Hepatocyte (in vitro differentiated cells): Measurements from ENCODE around the gene ERC2.

Experiments
- EZH2 ChIP-seq: fragments of 200-600 bp; sonication (generic); IDR thresholded peaks from 2 replicates; pipeline ENCODE4 v1.6.1; 2016; ENCODE audit warnings: antibody characterized with exemption, mild to moderate bottlenecking, borderline replicate concordance
- EZH2phosphoT487 ChIP-seq: fragments of 200-600 bp; sonication (generic); IDR thresholded peaks from one replicate; pipeline ENCODE4 v1.6.1; 2018; ENCODE audit warnings: antibody characterized with exemption, mild to moderate bottlenecking, low read depth, moderate library complexity; ENCODE audit not compliant: unreplicated experiment, severe bottlenecking
- TF ChIP-seq, protein P1 (sequence below): fragments of 200-600 bp; sonication (generic); IDR thresholded peaks from 2 replicates; pipeline ENCODE4 v1.5.1; 2016; ENCODE audit warnings: antibody characterized with exemption, mild to moderate bottlenecking; ENCODE audit not compliant: poor library complexity

- TF ChIP-seq, protein P1, sequence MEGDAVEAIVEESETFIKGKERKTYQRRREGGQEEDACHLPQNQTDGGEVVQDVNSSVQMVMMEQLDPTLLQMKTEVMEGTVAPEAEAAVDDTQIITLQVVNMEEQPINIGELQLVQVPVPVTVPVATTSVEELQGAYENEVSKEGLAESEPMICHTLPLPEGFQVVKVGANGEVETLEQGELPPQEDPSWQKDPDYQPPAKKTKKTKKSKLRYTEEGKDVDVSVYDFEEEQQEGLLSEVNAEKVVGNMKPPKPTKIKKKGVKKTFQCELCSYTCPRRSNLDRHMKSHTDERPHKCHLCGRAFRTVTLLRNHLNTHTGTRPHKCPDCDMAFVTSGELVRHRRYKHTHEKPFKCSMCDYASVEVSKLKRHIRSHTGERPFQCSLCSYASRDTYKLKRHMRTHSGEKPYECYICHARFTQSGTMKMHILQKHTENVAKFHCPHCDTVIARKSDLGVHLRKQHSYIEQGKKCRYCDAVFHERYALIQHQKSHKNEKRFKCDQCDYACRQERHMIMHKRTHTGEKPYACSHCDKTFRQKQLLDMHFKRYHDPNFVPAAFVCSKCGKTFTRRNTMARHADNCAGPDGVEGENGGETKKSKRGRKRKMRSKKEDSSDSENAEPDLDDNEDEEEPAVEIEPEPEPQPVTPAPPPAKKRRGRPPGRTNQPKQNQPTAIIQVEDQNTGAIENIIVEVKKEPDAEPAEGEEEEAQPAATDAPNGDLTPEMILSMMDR = no peak
- TF ChIP-seq EZH2 (no peak), EZH2phosphoT487 (no peak)
Observed at GRCh38 chr3:55790596-55791350, 677.5 kb downstream of the ERC2 start.
